ENCODE data around the gene CKB.

- TF ChIP-seq CTCF (IDR thresholded peaks at IDR 0.05) (no peak), POLR2A (IDR thresholded peaks at IDR 0.05) (no peak)
Observed at GRCh38 chr14:103501041-103501870, 21.4 kb downstream of the CKB start.
